ENCODE results near the gene TRPM5. TPM values are rescaled to one million over a fixed set of nuclear protein-coding genes. Genes with fewer than 3 reads are reported as not detected.

Gene TRPM5
- total and polyA plus RNA-seq, 7 donors, result 0.60 to 2.8 TPM; not detected in 5

- TF ChIP-seq EP300 (IDR thresholded peaks at IDR 0.05), result no peak
- TF ChIP-seq POLR2AphosphoS5 (IDR thresholded peaks at IDR 0.05), result no peak
- TF ChIP-seq POLR2A (IDR thresholded peaks at IDR 0.05), result no peak
- Histone ChIP-seq H3K36me3 (no peaks in the 10 kb centered on the region), H3K4me3 (no peak overlapping the region), H3K27me3 (peaks cover 0 to 5% (median 0%) of the 10 kb centered on the region in 3 donors), H3K27ac (no peak overlapping the region), H3K9me3 (no peaks in the 10 kb centered on the region), H3K4me1 (peaks cover 0 to 12% (median 9%) of the 10 kb centered on the region in 4 donors)
- intact Hi-C loops (cut with DNase I), result loop anchor here (5.0 kb wide), 1 partner anchor 467 kb away; no protein-coding TSS in a partner anchor
- no peak for DNase-seq
- 45 to 83% methylated on average over 28 of the region's 28 CpGs for WGBS, 2 donors
These were observed 19.4 kb downstream of the TRPM5 start for GRCh38 chr11:2424811-2425495.

- DNase-seq, result no peak
- Histone ChIP-seq H3K4me3 (no peak overlapping the region), H3K36me3 (no peaks in the 10 kb centered on the region), H3K27me3 (peaks cover 0 to 5% (median 0%) of the 10 kb centered on the region in 3 donors), H3K9me3 (no peaks in the 10 kb centered on the region), H3K4me1 (peaks cover 0 to 19% (median 12%) of the 10 kb centered on the region in 4 donors), H3K27ac (no peak overlapping the region)
- TF ChIP-seq CTCF (IDR thresholded peaks at IDR 0.05) (no peak), POLR2A (IDR thresholded peaks at IDR 0.05) (no peak), EP300 (IDR thresholded peaks at IDR 0.05) (no peak), POLR2AphosphoS5 (IDR thresholded peaks at IDR 0.05) (no peak)
- 42 to 78% methylated on average over 26 of the region's 26 CpGs for WGBS, 2 donors
- intact Hi-C loops (cut with DNase I), result loop anchor here (5.0 kb wide), 1 partner anchor 469 kb away; no protein-coding TSS in a partner anchor
These were observed 20.9 kb downstream of the TRPM5 start for GRCh38 chr11:2423157-2424025.

- Histone ChIP-seq H3K36me3 (no peaks in the 10 kb centered on the region), H3K4me1 (peaks cover 0 to 19% (median 12%) of the 10 kb centered on the region in 4 donors), H3K27me3 (peaks cover 0 to 5% (median 0%) of the 10 kb centered on the region in 3 donors), H3K27ac (no peak overlapping the region), H3K9me3 (no peaks in the 10 kb centered on the region), H3K4me3 (no peak overlapping the region)
- no peak for TF ChIP-seq POLR2AphosphoS5 (IDR thresholded peaks at IDR 0.05)
- DNase-seq, result no peak
- intact Hi-C loops (cut with DNase I), result loop anchor here (5.0 kb wide), 1 partner anchor 470 kb away; no protein-coding TSS in a partner anchor
- 42 to 85% methylated on average over 14 of the region's 14 CpGs for WGBS, 2 donors
These were observed 21.7 kb downstream of the TRPM5 start for GRCh38 chr11:2422461-2423156.

GRCh38 chr11:2421996-2422395 is 22.3 kb downstream of the TRPM5 start:
- H3K36me3 ChIP-seq, result no peaks in the 10 kb centered on the region
- no peaks in the 10 kb centered on the region for H3K9me3 ChIP-seq
- peaks cover 0 to 19% (median 12%) of the 10 kb centered on the region in 4 donors for H3K4me1 ChIP-seq
- no peak overlapping the region for H3K27ac ChIP-seq
- peaks cover 0 to 5% (median 0%) of the 10 kb centered on the region in 3 donors for H3K27me3 ChIP-seq
- no peak for DNase-seq
- H3K4me3 ChIP-seq, result no peak overlapping the region
- 39 to 83% methylated on average over 17 of the region's 17 CpGs for WGBS, 2 donors
- no peak for TF ChIP-seq EP300 (IDR thresholded peaks at IDR 0.05)
- no peak for TF ChIP-seq POLR2A (IDR thresholded peaks at IDR 0.05)
- no peak for TF ChIP-seq CTCF (IDR thresholded peaks at IDR 0.05)
- no peak for TF ChIP-seq POLR2AphosphoS5 (IDR thresholded peaks at IDR 0.05)
- intact Hi-C loops (cut with DNase I), result loop anchor here (2.0 to 5.0 kb wide), 2 partner anchors 45 to 470 kb away; partner anchors contain the start of gene CD81

GRCh38 chr11:2421226-2421994 is 22.9 kb downstream of the TRPM5 start:
- DNase-seq, result no peak
- Histone ChIP-seq H3K9me3 (no peaks in the 10 kb centered on the region), H3K4me3 (no peak overlapping the region), H3K27ac (no peak overlapping the region), H3K4me1 (peaks cover 0 to 19% (median 12%) of the 10 kb centered on the region in 4 donors), H3K36me3 (no peaks in the 10 kb centered on the region), H3K27me3 (peaks cover 0 to 5% (median 0%) of the 10 kb centered on the region in 3 donors)
- intact Hi-C loops (cut with DNase I), result loop anchor here (2.0 to 5.0 kb wide), 2 partner anchors 45 to 471 kb away; partner anchors contain the start of gene CD81
- 29 to 69% methylated on average over 19 of the region's 19 CpGs for WGBS, 2 donors
- TF ChIP-seq EP300 (IDR thresholded peaks at IDR 0.05) (no peak), CTCF (IDR thresholded peaks at IDR 0.05) (no peak), POLR2A (IDR thresholded peaks at IDR 0.05) (no peak), POLR2AphosphoS5 (IDR thresholded peaks at IDR 0.05) (no peak)

Data from sigmoid colon (tissue), 7 donors.